Stimulated activated naive CD8-positive, alpha-beta T cell treated with anti-CD3 and anti-CD28 coated beads, Interleukin-15, amount 100 ng/mL, for 72 hours (primary cell): ENCODE measurements around the gene CFAP77.

Experiments used
- ATAC-seq: fragments of 150-1000 bp; cut with Tn5 transposase; 2 replicates; pipeline ENCODE4 v1.10.0; 2021; ENCODE audit warnings: mild to moderate bottlenecking, moderate library complexity
- DNase-seq, 2 donors: peaks; one replicate each; pipeline ENCODE4 v3.0.0; 2021 to 2022
- H3K27ac Mint-ChIP-seq, 2 donors: one replicate each; pipeline ENCODE4 v1.8.0; 2022; ENCODE audit warnings: mild to moderate bottlenecking in 2 of 2, mixed read lengths in 2 of 2, moderate library complexity in 2 of 2
- H3K27me3 Mint-ChIP-seq: one replicate; pipeline ENCODE4 v1.8.0; 2022; ENCODE audit warnings: mixed read lengths
- H3K4me1 Mint-ChIP-seq: one replicate; pipeline ENCODE4 v1.8.0; 2022; ENCODE audit warnings: mild to moderate bottlenecking, mixed read lengths
- H3K4me3 Mint-ChIP-seq, 2 donors: one replicate each; pipeline ENCODE4 v1.8.0; 2022; ENCODE audit warnings: mild to moderate bottlenecking in 2 of 2, mixed read lengths in 2 of 2, moderate library complexity in 1 of 2
- H3K9me3 Mint-ChIP-seq, 2 donors: one replicate each; pipeline ENCODE4 v1.8.0; 2022; ENCODE audit warnings: mixed read lengths in 2 of 2

CFAP77 gene

DNA sequence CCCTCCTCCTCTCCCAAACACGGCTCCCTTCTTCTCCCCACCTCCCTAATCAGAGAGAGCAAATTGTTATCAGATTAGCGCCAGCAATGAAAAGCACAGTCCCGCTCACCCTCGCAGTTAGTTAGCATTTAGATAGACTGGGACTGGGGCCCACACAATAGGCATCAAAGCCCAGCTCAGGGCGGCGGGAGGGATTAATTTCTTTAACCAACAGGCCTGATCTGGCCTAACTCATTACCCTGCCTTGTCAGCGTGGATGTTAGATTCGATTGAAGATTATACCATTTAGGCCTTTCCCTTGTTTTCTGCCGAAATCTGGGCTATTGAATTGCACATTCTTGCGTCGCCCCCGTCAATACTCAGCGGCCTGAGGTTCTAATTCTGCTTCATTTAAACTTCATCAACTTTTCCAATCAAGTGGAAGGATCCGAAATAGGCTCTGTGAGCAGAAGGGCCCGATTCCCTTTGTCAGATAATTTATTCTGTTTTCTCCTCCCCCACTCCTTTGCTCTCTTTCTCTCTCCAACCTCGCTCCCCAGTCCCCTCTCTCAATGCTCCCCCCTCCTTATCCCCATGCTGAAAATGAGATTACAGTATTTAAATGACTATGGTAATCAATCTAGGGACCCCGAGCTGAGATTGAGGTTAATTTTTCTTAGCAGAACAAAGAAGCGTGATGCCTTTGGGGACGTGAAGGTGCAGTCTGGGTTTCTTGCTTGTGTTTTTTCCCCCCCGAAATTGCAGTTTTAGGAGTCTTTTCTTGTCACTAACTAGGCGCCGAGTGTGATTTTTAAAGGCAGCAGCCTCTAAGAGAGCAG lies 15.1 kb downstream of the CFAP77 start:
- no peaks in the 10 kb centered on the region for H3K9me3 Mint-ChIP-seq
- H3K4me3 Mint-ChIP-seq: no peak overlapping the region
- DNase-seq (no peak), ATAC-seq (no peak)
- H3K27ac Mint-ChIP-seq: peak overlapping the region in 1 of 2 donors; percentile 8
- H3K4me1 Mint-ChIP-seq: no peaks in the 10 kb centered on the region
- peaks cover 81% of the 10 kb centered on the region for H3K27me3 Mint-ChIP-seq

DNA sequence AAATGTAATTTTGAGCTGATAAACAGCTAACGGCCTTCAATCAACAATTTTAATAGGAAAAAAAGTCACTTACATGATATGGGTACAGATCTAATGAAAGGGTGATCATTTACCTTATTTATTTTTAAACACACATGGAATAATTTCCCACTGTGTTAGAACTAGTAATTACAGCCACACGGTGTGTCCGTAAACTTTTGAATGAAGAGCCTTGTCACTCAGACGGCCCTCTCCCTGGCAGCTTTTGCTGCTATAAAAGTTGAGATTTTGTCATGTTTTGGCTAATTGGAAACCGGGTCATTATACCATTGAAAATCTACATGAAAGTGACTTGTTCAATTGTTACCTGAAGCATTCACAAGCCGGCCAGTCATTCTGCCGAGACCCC lies 15.7 kb downstream of the CFAP77 start:
- no peaks in the 10 kb centered on the region for H3K4me1 Mint-ChIP-seq
- peaks cover 85% of the 10 kb centered on the region for H3K27me3 Mint-ChIP-seq
- no peak overlapping the region for H3K4me3 Mint-ChIP-seq
- no peak for DNase-seq
- no peak for ATAC-seq
- no peaks in the 10 kb centered on the region for H3K9me3 Mint-ChIP-seq
- no peak overlapping the region for H3K27ac Mint-ChIP-seq

DNA sequence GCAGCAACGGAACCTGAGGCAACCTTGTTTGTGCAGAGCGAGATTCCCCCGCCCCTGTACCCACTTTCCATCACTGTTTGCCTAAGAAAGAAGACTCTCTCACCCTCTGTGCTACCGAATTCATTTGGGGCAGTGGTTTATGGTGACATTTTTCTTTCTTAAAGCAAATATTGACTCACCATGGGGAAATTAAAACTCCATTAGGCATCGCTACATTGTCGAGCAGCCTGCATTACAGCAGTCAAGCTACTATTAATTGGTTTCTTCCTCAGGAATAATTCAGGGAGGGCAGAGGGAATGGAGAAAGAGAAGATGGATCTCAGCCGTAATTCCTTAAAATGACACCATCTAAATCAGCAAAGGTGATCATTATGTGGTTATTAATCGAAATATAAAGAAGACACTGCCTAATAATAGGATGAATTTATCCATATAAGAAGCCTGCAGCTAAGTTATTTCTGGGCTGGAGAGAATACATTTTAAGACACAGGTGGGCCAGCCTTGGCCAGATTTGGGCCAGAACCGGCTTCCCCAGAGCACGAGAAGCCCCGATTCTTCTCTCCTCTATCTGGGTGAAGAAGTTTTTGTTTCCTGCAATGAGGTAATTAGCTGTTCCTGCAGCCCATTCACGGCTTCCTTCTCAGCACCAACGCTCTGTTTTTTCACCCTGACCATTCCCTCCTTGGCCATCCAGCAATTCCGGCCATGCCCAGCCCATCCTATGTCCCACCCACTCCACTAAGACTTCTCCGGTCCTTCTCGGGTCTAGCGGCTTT lies 16.8 kb downstream of the CFAP77 start:
- Mint-ChIP-seq H3K9me3 (no peaks in the 10 kb centered on the region), H3K27me3 (peaks cover 96% of the 10 kb centered on the region), H3K4me1 (no peaks in the 10 kb centered on the region), H3K27ac (no peak overlapping the region), H3K4me3 (no peak overlapping the region)
- DNase-seq (no peak), ATAC-seq (no peak)

DNA sequence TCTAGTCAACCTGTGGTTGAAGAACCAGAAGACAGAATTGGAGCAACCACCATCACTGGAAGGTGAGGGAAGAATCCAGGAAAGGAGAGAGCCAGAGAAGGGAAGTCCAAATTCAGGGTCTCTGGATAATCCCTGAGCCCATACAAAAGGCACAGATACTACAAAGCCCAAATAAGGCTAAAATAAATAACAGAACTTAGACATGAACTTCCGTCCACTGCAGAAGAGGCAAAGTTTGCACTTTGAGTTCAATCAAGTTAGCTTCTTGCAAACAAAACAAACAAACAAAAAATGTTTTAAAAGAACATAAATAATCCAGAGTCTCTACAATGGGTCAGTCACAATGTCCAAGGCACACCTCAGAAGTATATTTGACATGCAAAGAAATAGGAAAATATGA lies 21.0 kb downstream of the CFAP77 start:
- no peak for DNase-seq
- ATAC-seq: no peak
- Mint-ChIP-seq H3K4me3 (no peak overlapping the region), H3K27ac (no peak overlapping the region), H3K4me1 (no peaks in the 10 kb centered on the region), H3K9me3 (no peaks in the 10 kb centered on the region), H3K27me3 (peaks cover 92% of the 10 kb centered on the region)

DNA sequence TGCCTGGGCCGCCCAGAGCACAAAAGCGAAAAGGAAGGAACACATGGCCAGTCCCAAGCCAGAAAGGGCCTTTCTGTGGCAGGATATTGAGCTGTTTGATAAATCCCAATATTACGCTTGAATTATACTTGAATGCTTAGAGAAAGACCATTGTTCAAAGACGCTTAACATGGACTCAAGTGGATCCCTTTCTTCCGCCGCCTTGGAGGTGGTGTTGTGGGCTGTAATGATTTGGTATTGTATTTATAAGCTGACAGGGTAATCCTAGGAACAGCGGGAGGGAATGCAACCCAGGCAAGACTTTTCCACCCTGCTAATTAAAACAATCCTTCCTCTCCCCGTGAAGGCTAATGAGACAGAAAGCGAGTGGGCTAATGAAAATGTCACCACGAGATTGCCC lies 24.9 kb downstream of the CFAP77 start:
- H3K27me3 Mint-ChIP-seq: peaks cover 85% of the 10 kb centered on the region
- ATAC-seq (no peak), DNase-seq (no peak)
- no peak overlapping the region for H3K27ac Mint-ChIP-seq
- no peaks in the 10 kb centered on the region for H3K9me3 Mint-ChIP-seq
- H3K4me3 Mint-ChIP-seq: no peak overlapping the region
- H3K4me1 Mint-ChIP-seq: no peaks in the 10 kb centered on the region

DNA sequence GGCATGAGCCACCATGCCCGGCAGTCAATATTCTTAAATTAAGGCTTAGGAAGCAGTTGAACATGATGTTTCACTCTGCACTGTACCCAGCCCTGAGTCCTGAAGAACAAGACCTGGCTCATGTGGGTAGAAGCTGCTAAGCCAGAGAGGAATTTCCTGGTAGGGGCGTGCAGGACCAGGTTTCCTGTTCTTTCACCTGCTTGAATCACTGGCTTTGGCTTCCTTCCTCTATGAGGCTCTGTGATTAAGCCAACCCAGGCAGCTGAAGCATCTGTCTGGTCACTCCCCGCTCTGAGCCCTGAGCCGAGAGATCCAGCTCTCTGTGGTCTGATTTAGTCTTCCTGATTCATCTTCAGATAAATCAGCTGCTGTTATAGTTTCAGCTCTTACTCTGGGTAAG lies 29.1 kb downstream of the CFAP77 start:
- H3K27me3 Mint-ChIP-seq: peaks cover 86% of the 10 kb centered on the region
- no peak for DNase-seq
- no peaks in the 10 kb centered on the region for H3K4me1 Mint-ChIP-seq
- H3K27ac Mint-ChIP-seq: no peak overlapping the region
- no peak overlapping the region for H3K4me3 Mint-ChIP-seq
- no peak for ATAC-seq
- H3K9me3 Mint-ChIP-seq: no peaks in the 10 kb centered on the region

DNA sequence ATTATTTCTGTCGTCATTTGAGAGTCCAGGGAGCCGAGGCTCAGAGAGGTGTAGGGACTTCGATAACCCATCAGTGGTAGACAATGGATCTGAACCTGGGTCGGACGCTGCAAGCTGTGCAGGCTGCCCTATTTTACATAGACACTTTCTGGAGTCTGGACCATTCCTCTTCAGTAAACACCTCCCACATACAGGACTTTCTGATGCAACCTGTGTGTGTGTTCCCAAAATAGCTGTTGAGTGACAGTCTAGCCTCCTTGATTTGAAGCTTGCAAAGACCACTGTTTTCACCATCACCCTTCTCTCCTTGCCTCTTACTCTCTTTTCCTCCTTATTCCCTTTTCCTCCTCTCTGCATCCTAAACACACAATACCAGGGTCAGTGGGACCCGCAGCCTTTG lies 30.7 kb downstream of the CFAP77 start:
- DNase-seq (no peak), ATAC-seq (no peak)
- no peak overlapping the region for H3K4me3 Mint-ChIP-seq
- no peak overlapping the region for H3K27ac Mint-ChIP-seq
- no peaks in the 10 kb centered on the region for H3K9me3 Mint-ChIP-seq
- no peaks in the 10 kb centered on the region for H3K4me1 Mint-ChIP-seq
- H3K27me3 Mint-ChIP-seq: peaks cover 89% of the 10 kb centered on the region

DNA sequence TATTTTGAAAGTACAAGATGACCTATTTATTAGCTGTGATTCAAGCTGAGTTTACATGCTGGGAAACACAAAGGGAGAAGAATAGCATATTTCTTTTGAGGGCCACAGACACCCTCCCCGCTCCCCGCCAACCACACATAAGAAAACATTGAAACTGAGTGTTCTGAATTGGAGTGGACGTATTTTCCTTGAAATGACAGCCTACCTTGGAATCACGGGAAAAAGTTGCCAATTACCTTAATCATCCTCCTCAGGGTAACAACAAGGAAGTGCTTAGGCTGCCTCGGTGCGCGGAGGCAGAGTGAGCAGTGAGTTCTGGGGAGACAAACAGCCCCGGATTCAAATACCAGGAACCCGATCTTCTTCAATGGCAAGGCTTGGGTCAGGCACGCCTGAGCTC lies 31.4 kb downstream of the CFAP77 start:
- no peaks in the 10 kb centered on the region for H3K4me1 Mint-ChIP-seq
- H3K27ac Mint-ChIP-seq: no peak overlapping the region
- no peak overlapping the region for H3K4me3 Mint-ChIP-seq
- DNase-seq (no peak), ATAC-seq (no peak)
- H3K9me3 Mint-ChIP-seq: no peaks in the 10 kb centered on the region
- H3K27me3 Mint-ChIP-seq: peaks cover 88% of the 10 kb centered on the region

DNA sequence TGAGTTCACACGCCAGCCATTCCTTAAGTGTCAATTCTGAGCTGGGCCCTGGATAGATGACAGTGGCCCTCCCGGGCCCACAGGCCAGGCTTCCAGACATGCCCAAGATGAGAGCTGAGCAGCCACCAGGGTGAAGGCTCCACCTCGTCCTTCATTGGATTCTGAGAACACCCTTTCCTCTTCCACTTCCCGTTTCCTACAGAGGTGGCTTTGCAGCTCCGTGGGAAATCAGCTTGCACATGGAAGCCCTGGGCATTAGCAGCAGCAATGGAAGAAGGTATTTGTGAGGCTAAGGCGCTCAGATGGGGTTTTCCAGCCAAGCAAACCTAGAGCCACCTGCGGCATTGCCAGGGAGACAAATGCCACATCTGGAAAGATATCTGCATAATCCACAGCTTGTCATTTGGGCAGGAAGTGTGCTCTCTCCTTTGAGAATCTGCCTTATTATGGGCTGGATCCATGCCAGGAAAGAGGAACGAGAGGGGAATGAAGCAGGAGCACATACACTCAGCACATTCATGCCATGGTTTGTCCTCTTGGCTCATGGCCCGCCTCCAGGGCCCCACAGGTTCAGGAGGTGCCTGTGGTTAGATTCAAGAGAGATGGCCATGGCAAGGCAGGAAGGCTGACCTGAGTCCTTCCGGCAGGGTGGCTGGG lies 34.1 kb downstream of the CFAP77 start:
- Mint-ChIP-seq H3K27me3 (peaks cover 95% of the 10 kb centered on the region), H3K4me3 (no peak overlapping the region)
- ATAC-seq: no peak

DNA sequence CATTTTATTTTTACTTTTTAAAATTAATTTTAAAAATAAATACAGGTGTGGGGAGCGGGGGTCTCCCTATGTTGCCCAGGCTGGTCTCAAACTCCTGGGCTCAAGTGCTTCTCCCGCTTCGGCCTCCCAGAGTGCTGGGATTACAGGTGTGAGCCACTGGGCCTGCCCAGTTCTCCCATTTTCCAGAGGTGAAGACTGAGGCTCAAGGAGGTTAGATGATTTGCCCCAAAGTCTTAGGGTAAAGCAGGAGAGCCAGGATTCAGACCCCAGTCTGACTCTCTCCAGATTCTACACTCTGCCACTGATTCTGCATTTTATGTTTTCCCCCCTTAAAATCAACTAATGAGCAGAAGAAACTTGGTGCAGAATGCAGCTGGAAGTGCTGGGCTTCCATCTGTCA lies 36.9 kb downstream of the CFAP77 start:
- Mint-ChIP-seq H3K27ac (no peak overlapping the region), H3K4me1 (peaks cover 21% of the 10 kb centered on the region), H3K9me3 (no peaks in the 10 kb centered on the region), H3K4me3 (no peak overlapping the region), H3K27me3 (peaks cover 95% of the 10 kb centered on the region)
- ATAC-seq: no peak
- DNase-seq: no peak

More for the DNA sequence above, 34.1 kb downstream of the CFAP77 start:
- Mint-ChIP-seq H3K9me3 (no peaks in the 10 kb centered on the region), H3K27ac (no peak overlapping the region), H3K4me1 (no peaks in the 10 kb centered on the region)
- DNase-seq: no peak

DNA sequence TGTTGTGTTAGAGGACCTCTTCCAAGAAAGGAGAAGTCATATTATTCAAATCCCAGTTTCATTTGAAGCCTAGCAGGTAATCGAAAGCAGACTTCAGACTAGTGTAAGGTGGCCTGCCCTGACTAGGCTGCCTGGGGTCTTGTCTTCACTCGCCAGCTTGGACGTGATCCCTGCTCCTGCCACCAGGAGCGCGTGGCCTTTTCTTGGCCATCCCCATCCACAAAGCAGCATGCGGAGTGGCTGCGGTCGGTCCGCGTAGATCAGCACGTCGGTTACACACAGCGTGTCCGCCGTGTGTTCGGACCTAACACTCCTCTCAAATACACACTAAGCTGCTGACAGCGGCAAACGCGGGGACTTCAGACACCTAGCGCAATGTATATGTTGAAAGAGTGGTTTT lies 37.3 kb downstream of the CFAP77 start:
- H3K4me3 Mint-ChIP-seq: no peak overlapping the region
- H3K27ac Mint-ChIP-seq: no peak overlapping the region
- H3K4me1 Mint-ChIP-seq: peaks cover 25% of the 10 kb centered on the region
- DNase-seq (no peak), ATAC-seq (no peak)
- peaks cover 95% of the 10 kb centered on the region for H3K27me3 Mint-ChIP-seq
- H3K9me3 Mint-ChIP-seq: no peaks in the 10 kb centered on the region

DNA sequence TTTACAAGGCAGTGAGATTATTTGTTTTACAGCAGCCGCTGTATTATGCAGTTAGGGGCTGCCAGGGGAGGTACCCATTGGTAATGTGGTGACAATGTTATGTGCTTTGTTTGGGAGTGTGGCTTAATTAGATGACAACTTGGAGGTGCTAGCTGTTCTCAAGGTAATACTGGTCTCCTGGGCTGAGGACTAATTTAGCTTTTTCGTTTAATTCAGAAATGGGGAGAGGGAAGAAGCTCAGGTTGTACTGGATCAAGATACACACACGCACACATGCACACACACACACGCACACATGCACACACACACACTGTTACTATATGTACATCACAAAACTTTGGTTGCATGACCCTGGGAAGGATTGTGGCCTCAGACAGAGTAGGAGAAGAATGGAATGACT lies 37.9 kb downstream of the CFAP77 start:
- no peak overlapping the region for H3K4me3 Mint-ChIP-seq
- H3K4me1 Mint-ChIP-seq: peaks cover 25% of the 10 kb centered on the region
- H3K27ac Mint-ChIP-seq: no peak overlapping the region
- ATAC-seq: no peak
- H3K27me3 Mint-ChIP-seq: peaks cover 95% of the 10 kb centered on the region
- DNase-seq: no peak
- H3K9me3 Mint-ChIP-seq: no peaks in the 10 kb centered on the region

DNA sequence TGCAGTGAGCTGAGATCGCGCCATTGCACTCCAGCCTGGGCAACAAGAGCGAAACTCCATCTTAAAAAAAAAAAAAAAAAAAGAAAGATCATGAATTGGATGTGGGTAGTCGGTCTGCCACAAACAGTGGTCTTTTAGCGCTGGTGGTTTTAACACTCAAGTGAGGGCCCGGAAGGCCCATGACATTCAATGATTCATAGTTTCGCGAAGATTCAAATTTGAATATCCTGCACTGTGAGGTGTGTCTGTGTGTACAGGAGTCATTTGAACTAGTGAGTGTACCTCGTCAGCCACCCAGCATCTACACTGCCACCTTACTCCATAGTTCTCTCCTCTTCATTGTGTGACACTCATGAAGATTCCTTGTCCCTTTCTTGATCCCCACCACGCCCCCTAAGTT lies 41.3 kb downstream of the CFAP77 start:
- Mint-ChIP-seq H3K27me3 (peaks cover 86% of the 10 kb centered on the region), H3K27ac (peak overlapping the region in 1 of 2 donors; percentile 15), H3K4me3 (peak overlapping the region in 1 of 2 donors; percentile 41), H3K9me3 (no peaks in the 10 kb centered on the region), H3K4me1 (peaks cover 25% of the 10 kb centered on the region)
- DNase-seq: peak; percentile 55 to 75
- peak; percentile 100 for ATAC-seq

DNA sequence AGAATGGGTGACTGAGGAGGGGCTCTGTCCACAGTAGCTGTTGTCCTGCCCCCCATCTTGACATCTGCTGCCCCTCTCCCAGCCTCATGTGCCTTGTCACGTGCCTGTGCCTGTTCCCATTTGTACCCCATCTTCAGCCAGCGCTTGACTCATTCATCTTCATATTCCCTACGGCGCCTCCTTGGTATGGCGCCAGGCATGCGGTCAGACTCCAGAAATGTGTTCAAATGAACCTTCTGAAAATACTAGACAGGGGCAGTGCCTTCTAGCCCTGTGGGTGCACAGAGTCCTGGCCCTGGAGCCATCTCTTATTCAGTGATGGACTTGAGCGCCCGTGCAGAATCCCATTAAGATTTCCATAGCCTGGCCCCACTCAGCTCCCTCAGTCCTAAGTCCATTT lies 46.2 kb downstream of the CFAP77 start:
- Mint-ChIP-seq H3K27ac (no peak overlapping the region), H3K27me3 (peaks cover 67% of the 10 kb centered on the region), H3K4me3 (no peak overlapping the region), H3K9me3 (no peaks in the 10 kb centered on the region), H3K4me1 (peaks cover 11% of the 10 kb centered on the region)
- DNase-seq (no peak), ATAC-seq (no peak)

DNA sequence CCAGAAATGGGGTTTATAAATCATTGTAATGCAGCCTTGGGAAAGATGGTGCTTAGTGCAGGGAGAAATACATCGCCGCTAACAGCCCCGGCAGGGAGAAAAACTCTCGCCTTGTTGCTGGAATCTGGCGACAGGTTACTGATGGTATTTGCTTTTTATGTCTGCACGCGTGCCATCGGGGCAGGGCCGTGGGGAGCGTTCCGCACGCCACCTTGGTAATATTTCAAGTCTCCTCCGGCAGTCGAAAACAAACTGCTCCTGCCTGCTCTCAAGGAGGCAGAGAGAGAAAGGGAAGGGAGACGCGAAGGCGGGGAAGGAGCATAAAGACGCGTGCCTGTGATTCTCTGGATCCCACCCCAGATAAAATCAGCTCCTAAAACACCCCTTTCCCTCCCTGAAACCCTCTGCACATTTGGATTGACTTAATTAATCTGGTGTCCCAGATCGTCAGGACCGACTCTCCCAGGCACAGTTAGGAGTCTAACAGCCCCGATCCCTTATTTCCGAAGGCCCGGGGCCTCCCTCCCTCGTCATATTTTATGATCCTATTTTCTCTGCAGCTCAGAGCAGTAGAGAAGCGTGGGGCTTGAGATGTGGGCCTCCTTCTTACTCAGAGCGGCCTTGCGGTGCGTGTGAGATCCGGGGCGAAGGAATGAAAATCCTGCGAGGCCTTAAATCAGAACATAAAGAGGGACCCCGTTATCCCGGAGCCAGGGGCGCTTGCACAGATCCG lies 47.7 kb downstream of the CFAP77 start:
- Mint-ChIP-seq H3K9me3 (no peaks in the 10 kb centered on the region), H3K4me3 (no peak overlapping the region), H3K27ac (no peak overlapping the region), H3K27me3 (peaks cover 52% of the 10 kb centered on the region), H3K4me1 (no peaks in the 10 kb centered on the region)
- ATAC-seq: no peak
- no peak for DNase-seq
